Non-pigmented ciliary epithelial cell (primary cell): Measurements from ENCODE around the gene BDH2.

ENCODE experiments used
- DNase-seq: peaks from one replicate; pipeline ENCODE4 v3.0.0-alpha.2; 2010; ENCODE audit warnings: low read depth

BDH2 gene

DNA sequence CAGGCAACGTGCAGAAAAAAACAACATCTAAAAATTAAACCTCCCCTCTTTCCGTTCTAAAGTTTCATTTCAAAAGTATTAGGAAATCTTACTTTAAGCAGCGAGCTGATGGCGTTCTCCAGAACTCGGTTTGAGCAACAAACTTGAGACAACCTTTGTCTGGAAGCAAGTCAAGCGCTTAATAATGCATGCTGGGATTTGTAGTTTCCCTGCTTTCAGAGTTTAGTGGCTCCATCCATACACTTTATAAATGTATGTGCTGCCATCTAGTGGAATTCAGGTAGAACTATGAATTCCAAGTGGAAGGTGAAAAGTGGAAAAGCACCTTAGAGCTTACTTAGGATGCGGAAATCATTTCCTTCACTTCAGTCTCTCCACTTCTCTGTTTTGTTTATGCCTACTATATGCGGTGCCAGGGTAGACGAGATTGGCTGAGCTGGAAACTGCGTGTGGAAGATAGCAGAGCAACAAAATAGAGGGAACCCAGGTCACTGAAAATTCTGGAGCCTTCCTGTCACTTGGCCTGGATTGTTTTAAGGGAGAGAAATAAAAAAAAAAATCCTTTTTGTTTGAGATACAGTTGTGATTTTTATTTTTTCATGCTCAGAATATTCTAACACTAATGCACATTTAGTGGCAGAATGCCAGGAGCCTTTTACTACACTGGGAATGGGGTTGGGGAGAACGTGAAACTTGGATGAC, at the start of gene BDH2:
BDH2 (minus strand) TSS at position 144 of the 702 bp plus-strand sequence. CDS start 3,580 bp downstream, outside the sequence.
- DNase-seq = peak; percentile 93

DNA sequence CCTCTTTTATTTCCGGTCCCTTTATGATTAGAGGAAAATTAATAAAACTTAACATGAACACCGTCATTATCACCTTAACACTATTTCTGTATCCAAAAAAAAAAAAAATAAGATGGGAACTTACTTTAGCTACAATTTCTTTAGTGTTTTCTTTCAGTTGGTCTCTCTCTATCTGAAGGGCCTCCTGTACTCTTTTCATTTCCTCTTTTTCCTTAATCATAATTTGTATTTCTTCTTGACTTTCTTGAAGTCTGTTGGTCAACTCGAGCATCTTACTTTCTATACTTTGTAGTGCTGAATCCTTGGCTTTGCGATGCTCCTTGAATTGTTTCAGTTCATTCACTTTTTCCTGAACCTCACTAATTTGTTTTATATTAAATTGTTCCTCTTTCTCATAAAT, 45.3 kb upstream of the BDH2 start:
- no peak for DNase-seq

DNA sequence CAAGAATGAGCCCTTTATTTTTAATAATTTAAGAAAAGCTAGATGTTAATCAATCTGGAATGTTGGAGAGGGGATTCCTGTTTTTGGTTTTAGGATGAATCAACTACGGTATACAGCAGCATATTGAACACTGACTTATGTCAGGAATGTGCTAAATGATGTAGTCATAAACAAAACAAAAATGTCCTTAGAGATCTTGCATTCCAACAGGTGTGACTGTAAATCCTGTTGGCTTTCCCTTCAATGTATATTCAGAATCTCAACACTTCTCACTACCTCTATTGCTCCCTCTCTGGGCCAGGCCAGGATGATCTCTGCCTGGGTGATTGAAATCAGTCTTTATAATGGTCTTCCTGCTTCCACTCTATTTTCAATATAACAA, 37.8 kb upstream of the BDH2 start:
- peak; percentile 50 for DNase-seq

DNA sequence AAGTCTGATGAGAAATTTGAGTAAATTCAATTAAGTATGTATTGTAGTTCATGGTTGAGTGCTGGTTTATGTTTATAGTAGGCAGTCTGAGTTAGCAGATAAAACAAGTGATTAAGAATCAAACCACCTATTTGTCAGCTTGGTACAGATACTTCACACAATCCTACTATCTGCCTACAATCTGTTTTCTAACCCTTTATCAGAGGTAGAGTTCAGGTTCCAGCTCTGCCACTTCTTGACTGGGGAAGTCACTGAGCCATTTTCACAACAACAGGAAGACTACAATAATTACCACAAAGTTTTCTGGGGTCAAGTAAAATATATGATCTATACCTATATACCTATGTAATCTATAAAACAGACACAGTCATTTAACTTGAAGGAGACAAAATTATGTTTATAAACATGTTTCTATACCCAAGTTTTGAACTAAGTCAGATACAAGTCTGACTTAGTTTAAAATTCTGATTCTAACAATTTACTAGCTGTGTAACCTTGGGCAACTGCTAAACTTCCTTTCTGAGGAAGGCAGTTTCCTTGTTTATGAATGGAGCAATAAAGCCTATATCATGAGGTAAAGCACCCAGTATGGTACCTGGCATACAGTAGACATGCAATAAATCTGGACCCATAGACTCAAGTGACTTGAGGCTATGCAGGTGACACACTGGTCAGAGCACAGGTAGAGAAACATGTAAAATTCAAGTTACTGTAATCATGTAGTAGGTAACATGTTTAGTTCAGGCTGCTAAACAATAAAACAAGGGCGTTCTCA, 37.2 kb upstream of the BDH2 start:
- DNase-seq = no peak

DNA sequence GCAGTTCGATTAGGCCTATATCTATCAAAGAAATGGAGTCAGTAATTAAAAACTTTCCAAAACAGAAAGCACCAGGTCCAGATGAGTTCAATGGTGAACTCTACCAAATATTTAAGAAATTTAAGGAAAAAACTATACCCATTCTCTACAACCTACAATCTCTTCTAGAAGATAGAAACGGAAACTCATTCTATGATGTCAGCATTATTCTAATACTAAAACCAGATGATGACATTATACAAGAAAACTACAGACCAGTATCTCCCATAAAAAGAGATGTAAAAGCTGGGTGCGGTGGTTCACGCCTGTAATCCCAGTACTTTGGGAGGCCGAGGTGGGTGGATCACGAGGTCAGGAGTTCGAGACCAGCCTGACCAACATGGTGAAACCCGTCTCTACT, 29.5 kb upstream of the BDH2 start:
- no peak for DNase-seq

DNA sequence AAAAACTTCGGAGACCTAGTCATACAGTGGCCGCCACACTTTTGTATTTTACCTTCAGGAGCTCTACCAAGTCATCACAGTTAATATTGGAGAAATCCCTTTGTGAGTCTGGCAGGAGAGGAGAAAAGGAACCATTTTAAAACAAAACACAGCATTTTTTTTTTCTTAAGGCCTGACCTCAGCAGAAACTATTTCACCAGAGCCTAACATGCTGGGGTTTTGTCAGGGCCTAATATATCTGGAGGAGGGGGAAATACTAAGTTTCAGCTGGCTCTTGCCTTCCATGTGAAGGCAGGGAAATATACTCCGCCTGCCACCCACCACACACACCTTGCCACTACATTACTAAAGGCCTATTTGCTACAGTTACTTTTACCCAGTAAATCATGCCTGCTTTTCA, 26.5 kb upstream of the BDH2 start:
- DNase-seq = no peak

DNA sequence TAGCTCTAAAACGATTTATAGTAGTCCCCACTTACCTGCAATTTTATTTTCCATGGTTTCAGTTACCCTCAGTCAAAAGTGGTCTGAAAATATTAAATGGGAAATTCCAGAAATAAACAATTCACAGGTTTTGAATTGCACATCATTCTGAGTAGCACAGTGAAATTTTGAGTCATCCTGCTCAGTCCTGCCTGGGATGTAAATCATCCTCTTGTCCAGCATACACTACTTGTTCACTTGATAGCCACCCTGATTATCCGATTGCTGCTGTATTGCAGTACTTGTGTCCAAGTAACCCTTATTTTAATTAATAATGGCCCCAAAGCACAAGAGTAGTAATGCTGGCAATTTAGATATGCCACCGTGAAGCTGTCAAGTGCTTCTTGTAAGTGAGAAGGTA, 23.5 kb upstream of the BDH2 start:
- DNase-seq = no peak

DNA sequence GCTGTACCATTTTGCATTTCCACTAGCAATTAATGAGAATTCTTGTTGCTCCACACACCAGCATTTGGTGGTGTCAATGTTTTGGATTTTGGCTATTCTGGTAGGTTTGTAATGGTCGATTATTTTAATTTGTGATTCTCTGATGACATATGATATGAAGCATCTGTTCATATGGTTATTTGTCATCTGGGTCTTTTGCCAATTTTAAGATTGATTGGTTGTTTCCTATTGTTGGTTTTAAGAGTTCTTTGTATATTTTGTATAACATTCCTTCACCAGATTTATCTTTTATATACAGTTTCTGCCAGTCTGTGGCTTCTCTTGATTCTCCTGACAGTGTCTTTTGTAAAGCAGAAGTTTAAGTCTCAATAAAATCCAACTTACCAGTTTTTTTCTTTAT, 18.5 kb upstream of the BDH2 start:
- no peak for DNase-seq

DNA sequence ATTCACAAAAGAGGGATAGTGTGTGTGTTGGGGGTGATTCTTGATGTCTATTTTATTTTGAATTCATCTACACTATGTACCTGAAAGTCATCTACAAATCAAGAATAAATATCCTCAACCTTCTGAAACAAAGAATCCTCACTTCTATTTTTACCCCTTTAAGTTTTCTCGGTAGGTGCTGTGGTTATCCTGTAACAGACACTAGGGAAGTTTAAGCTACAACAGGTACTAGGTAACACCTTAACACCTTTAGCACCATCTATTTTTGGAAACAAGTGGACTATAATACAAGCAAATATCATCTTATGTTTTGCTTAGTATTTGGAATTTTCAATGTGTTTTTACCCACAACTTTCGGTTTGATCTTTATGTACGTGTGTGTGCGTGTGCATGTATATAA, 12.0 kb upstream of the BDH2 start:
- DNase-seq = no peak

DNA sequence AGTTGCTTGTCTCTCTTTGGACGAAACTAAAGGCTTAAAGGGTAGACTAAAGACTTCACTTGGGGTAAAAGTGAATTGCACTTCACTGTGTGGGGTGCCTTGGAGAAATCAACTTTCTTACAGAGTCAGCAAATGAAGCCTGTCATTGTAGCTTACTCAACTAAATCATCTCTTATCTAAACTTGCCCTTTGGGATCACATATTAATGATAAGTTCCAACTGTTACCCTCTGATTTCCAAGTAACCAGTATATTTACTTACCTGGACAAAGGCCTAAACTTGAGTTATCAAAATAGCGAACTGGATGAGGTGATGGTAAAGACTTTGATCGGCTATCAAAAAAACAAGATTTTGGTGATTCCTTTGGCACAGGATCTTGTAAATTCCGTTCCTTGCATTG, 8.9 kb upstream of the BDH2 start:
- DNase-seq = no peak

DNA sequence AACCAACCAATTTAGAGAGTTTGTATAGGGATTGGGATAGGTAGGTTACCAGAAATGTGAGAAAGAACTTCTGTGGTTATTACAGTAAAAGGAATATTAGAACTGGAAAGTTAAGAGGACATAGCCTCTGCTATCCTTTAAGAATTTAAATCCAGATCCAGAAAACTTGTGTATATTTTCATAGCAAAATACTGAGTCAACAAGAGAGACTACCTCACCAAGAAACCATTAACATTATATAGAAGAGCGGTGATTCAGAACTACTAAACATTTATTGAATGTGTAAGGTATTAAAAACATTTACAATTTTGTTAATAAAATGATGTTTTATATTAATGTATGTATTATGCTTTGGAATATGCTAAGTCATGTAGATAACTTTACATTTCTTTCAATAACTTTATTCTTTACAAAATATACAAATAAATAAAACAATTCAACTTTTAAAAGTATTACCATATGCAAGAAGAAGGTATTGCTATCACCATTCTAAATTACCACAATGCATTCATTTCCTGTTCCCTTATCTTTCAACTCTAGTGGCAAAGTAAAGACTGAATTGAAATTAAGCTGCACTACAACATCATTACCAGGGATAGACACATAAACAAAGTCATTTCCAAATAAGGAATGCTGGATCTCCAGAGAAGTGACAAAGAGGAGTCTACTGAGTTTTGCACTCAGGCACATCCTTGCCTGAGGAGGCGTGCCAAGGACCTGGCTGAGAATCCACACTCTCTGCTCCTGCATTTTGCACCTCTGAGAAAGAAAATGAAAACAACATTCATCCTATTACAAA, 6.1 kb upstream of the BDH2 start:
- no peak for DNase-seq

DNA sequence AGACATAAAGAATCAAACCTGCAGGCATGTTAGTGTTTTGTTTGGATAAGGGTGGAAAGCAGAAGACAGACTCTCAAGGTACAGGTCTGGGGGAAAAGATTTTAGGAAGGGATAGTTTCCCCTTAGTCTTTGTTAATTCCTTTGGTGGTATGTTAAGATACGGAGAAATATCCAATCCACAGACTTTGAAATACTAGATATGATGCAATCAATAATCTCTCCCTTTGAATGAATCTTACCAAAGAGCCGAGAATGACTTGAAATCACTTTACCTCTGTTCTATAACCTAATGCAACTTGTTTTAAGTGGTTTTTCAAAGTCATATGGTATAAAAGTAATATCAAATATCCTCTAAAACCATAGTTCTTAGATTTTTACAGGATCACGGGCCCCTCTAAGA, 5.3 kb upstream of the BDH2 start:
- no peak for DNase-seq

DNA sequence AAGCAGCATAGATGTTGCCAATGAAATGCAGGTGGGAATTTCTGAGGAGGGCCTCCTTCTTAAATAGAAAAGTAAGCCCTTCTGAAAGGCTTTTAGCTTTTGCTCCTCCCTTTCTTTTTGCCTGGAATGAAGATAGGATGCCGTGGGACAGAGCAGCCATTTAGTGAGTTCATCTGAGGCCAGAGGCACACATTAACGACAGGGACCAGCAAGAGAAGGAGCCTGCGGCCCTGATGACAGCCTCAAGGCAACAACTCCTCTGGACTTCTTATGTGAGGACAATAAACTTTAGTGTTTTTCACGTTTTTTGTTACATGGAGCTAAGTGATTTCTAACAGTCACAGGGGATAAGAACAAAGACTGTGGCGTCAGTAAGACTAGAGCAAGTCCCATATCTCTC, 1.1 kb upstream of the BDH2 start:
- no peak for DNase-seq

DNA sequence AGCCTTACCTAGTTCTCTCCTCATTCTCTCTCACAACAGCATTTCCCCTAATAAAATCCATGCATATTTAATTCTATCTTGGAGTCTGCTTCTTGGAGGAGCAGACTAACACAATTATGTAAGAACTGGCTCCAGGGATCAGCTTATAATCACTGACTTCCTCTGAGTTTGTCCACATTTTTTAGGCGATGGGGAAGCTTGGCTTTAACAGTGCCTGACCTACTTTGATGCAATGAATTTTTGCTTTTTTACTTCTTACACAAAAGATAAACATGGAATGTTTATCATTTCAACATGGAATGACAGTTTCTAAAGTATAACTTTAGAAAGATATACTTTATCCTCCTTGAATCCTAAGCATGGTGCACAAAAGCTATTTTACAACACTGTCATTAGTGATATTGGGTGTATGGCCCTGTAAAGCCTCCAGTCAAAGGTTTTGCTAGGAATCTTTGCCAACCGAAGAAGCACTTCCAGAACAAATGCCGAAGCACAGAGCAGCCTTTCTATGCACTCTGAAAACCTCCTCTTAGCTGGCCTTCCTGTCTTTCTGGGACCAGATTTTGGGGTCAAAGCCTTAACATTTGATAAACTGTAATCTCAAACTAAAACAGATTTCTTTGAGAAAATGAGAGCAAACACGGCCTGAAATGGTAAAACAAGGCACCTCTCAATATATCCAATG, 736 bp downstream of the BDH2 start:
- DNase-seq = no peak

DNA sequence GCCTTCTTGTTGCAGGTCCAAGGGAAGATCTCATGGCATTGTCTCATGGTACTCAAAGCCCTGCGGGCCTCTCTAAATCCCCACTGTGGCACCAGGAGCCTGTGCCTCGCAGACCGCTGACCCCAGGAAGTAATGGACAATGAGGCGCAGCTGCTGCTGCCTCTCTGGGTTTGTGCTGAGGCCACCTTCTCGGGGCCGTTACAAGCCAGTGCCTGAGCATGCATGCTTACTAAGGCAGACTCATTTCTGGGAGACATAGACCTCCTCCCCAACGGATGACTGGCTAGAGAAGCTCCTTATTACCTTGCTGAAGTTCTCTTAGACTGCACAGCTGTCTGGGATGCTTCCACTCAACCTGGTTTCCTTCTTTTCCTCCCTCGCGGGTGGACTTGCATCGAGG, 1.3 kb downstream of the BDH2 start:
- DNase-seq = no peak

DNA sequence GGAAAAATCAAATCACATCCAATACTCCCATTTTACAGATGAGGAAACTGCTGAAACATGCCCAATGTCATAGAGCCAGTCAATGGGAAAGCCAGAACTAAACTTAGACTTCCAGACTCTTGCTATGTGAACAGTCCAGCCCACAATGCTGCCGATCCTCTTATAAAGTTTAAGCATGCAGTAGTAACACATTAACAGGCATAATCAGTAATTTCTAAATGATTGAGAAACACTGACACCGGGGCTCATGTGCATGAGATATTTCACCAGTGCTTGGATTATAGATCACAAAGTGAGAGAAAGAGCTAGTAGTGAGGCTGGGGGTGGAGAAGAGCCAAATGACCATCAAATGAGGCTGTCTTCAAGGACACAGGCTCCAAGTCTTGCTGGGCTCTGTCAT, 2.5 kb downstream of the BDH2 start:
- no peak for DNase-seq

DNA sequence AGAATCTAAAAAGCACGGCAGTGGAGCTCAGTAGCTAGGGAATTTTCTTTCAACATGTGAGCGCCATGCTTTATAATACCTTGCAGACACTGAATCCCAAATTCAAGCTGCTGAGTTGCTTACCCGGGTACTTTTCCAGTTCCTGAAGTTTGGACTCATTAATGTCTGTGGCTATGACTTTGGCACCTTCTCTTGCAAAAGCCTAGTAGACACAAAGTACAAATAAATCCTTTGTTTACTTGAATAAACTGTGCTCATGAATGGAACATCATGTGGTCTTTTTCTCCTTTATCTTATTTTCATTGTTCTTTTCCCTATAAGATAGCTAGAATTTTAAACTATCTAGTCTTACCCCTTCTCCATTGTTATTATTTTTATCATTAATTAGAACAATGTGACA, 4.6 kb downstream of the BDH2 start:
- no peak for DNase-seq

DNA sequence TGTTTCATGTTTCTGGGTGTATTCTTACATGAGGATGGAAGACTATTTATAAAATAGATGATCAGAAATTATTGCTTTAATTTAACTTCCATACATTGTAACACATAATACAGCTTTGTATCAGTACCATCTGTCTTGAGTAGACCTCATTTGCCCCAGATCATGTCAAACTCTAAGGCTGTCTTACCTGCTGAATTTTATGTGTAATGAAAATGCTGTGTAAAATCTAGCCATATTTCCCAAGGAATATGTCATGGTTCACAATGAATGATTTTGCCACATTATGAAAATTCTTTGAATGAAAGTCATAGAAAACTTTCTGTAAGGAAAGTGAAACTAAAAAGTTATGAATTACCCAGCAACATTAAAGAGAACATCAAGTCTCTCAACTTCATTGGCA, 7.4 kb downstream of the BDH2 start:
- DNase-seq = no peak

DNA sequence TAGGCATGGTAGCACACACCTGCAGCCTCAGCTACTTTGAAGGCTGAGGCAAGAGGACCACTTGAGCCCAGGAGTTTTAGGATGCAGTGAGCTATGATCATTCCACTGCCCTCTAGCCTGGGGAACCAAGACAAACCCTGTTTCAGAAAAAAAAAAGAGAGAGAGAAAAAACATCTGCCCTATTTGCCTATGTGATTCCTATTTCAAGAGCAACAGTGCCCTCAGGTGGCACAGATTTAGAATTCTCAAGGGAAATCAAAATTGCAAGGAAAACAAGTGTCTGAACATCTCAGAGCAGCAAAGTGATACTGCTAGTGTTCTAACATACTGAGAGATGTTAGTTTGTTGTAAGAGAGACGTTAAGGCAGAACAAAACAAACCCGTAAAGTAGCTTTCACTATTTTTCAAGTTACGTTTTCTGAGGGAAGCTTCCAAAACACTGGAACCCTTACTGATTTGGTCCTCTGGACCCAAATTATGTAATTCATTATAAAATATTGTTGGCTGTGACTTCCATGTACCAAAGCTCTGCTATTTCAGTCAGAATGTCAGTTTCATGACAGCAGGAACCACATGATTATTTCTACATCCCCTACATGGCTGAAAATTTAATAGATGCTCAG, 7.9 kb downstream of the BDH2 start:
- DNase-seq = peak; percentile 51

DNA sequence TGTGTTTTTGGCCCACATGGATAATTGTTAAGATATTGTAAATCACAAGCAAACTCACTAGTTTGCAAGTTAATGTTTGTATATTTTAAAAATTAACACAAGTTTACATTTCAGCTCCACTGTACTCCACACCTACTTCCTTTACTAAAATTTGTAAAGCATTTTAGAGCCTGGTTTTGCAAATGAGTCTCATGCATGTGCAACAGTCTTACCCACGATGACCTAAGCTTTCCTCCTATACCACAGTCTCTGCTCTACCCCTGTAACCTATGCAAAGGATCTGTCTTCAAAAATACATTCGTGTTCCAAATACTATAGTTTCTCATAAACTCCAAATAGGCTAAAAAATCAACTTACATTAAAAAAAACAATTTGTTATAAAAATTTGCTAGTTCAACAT, 10.2 kb downstream of the BDH2 start:
- DNase-seq = no peak

DNA sequence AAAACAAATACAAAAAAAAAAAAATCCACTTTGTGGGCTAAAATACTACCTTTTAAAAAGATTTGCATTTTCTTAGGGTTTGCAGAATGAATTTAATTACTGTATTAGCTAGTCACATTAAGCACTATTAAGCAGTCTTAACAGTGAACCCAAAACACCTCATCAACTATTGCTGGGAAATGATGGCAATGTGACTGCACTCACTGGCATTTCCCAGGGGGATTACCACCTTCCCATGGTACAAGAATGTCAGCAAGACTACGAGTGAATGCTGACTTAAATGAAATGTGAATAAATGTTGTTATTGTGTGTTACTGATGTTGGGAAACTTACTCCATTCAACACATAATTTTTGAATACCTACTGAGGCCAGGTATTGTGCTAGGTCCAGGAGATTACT, 13.1 kb downstream of the BDH2 start:
- DNase-seq = no peak
